Neural progenitor cell (in vitro differentiated cells): ENCODE measurements around the gene PITPNM3.

Source experiments
- EZH2 ChIP-seq: fragments of 200-600 bp; sonication (generic); IDR thresholded peaks from 2 replicates; pipeline ENCODE4 v1.6.1; 2017; ENCODE audit warnings: antibody characterized with exemption, mild to moderate bottlenecking, moderate library complexity
- EZH2phosphoT487 ChIP-seq: fragments of 200-600 bp; sonication (generic); IDR thresholded peaks from 2 replicates; pipeline ENCODE4 v1.6.1; 2017; ENCODE audit warnings: antibody characterized with exemption
- TF ChIP-seq, protein P1 (sequence below): fragments of 200-600 bp; sonication (generic); IDR thresholded peaks from 2 replicates; pipeline ENCODE4 v1.5.1; 2017; ENCODE audit warnings: antibody characterized with exemption, mild to moderate bottlenecking

DNA sequence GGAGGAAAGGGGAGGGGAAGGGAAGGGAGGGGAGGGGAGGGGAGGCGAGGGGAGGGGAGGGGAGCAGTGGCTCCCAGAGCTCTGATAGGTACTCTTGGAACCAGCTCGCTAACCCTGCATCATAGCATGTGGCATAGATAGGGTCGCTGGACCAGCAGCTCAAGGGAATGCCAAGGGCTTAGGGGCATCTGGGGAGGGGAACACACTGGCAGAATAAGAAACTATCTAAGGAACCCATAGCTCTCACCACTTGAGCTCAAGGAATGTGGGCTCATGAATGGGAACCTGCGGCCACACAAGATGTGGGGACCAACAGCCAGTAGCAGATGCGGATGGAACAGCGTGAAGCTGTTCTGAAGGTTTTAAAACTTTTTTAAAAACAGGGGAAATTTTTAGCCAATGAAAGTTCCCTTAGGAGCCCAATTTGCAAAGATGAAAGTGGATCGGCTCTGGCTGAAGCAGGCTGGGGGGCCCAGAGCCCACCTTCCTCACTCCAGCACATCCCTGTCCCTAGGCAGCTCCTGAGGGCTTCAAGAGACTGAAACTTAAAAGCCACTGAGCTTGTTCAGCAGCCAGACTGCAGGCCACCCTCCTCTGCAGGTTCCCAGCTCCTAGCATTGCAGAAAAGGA is 65.2 kb downstream of the PITPNM3 start:
- TF ChIP-seq, protein P1, sequence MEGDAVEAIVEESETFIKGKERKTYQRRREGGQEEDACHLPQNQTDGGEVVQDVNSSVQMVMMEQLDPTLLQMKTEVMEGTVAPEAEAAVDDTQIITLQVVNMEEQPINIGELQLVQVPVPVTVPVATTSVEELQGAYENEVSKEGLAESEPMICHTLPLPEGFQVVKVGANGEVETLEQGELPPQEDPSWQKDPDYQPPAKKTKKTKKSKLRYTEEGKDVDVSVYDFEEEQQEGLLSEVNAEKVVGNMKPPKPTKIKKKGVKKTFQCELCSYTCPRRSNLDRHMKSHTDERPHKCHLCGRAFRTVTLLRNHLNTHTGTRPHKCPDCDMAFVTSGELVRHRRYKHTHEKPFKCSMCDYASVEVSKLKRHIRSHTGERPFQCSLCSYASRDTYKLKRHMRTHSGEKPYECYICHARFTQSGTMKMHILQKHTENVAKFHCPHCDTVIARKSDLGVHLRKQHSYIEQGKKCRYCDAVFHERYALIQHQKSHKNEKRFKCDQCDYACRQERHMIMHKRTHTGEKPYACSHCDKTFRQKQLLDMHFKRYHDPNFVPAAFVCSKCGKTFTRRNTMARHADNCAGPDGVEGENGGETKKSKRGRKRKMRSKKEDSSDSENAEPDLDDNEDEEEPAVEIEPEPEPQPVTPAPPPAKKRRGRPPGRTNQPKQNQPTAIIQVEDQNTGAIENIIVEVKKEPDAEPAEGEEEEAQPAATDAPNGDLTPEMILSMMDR: no peak
- TF ChIP-seq EZH2phosphoT487 (no peak), EZH2 (no peak)
